HG03135 (cell line): ENCODE results near the gene COTL1.

Source experiments
- ATAC-seq: cut with Tn5 transposase; IDR thresholded peaks from one replicate; pipeline ENCODE4 v1.9.1; 2021; ENCODE audit warnings: mild to moderate bottlenecking, moderate library complexity; ENCODE audit not compliant: unreplicated experiment

The COTL1 gene

DNA sequence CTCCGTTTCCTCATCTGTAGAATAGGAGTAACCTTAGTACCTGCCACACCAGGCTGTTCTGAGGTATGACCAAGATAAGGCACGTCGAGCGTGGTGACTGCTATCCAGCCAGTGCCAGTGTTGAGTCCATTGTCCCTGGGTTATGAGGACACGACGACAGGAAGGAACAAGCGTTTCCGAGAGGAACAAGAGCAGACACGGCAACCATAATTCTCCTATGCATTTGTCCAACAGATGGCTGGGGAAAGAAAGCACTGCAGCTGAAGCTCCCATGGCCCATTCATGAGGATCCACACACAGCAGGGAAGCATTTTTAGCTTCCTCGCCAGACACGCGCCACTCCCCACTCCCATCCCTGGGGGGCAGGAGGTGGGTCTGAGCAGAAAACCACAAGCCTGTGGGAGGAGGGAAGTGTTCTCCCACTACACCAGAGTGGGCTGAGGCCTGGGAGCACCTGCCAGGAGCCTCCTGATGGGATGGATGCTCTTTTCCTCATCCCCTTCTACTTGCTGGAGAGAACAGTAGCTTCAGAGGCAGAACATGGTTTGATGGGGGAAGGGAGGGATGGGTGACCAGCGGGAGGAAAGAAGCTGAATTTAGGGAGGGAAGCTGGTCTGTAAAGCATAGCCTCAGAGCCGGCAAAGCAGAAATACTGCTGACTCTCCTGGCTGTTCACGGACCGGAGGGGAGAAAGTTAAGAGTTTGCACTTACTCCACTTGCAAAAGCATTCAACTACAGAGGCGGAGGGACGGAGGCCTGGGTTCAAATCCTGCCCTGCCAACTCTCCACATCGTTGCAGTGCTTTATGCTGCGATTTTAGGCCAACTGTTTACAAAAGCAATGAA, 2.7 kb downstream of the COTL1 start:
- ATAC-seq, result no peak

DNA sequence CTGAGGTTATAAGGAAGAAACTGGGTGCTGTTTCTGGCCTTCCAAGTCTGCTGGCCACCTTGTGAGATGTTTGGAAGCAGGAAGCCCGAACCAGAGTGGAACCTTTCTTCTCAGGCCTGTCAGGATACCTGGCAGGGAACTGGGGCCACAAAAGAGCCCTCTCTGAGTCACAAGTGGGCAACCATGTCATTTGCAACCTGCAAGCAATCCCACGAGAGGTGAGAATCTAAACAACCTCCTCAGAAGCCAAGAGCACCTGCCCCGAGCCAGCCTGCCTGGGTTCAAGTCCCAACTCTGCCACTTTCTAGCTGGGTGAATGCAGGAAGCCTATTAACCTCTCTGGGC, 3.3 kb downstream of the COTL1 start:
- ATAC-seq, result no peak

GRCh38 chr16:84614073-84614459, 3.8 kb downstream of the COTL1 start:
- ATAC-seq, result no peak

DNA sequence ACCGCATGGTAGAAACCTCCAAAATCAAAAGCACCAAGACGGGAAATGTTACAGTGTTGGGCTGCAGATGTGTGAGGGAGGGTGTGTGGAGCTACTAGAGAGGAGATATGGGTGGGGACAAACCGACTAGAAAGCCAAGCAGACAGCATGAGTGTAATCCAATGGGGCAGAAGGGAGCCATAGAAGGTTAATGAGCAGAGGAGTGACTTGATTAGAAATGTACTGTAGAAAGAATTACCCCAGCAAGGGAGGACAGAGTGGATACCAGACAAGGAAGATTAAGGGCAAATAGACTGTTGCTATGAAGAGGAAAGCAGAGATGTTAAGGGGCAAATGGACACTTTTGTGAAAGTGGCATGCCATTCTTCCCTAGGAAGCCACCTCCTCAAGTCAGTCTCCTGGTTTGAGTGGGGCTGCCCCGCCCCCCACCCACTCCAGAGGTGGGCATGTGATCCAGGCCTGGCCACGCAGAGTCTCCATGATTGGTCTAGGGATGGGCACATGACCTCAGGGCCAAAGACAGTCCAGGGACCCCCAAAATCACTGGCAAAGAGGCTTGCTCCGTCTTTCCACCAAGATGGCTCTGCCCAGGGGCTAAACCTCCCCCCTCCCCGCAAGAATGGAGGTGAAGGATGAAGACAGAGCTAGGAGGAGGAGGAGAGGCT, 4.3 kb downstream of the COTL1 start:
- no peak for ATAC-seq

DNA sequence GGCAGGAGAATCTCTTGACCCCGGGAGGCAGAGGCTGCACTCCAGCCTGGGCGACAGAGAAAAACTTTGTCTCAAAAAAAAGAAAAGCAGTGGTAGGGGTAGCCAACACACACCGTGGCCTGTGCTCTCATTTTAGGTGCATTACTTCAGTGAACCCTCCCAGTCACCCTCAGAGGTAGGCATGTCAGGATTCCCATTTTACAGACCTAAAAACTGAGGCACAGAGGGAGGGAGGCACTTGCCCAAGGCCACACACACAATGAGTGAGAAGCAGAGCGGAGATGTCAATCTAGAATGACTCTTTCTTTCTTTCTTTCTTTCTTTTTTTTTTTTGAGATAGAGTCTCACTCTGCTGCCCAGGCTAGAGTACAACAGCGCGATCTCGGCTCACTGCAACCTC, 5.2 kb downstream of the COTL1 start:
- ATAC-seq, result no peak

DNA sequence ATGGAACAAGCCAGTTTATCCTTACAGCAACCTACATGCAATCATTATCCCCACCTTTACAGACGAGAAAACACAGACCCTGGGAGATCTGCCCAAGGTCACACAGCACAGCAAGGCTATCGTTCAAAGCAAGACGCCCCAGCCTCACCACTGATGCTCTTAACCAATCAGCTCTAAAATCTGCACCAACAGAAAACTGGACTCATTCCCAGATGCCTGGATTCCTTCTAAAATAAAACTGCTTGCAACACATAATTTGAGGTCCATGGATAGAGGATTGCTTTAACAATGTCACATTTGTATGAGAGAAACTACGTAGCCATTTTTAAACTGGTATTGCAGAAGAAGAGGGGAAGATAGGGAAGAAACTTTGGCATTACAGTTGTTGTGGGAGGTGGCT, 6.8 kb downstream of the COTL1 start:
- ATAC-seq, result no peak

DNA sequence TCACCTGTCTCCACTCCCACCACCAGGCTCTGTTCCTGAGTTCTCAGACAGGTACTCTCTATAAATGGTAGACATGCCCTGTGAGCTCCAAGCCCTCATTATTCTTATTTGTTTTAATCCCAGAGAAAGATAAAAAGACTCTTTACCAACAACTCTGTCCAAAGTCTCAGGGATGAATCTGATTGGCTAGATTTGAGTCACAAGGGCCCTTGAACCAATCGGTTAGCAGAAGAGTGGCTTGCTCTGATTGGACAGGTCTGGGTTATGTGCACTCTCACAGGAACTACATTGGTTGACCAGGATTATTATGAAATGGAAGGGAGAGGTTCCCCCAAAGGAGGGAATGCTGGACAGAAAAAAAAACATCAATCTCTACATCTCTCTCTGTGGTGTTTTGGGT, 7.5 kb downstream of the COTL1 start:
- ATAC-seq, result no peak

GRCh38 chr16:84609563-84610177, 8.2 kb downstream of the COTL1 start:
- ATAC-seq, result no peak

DNA sequence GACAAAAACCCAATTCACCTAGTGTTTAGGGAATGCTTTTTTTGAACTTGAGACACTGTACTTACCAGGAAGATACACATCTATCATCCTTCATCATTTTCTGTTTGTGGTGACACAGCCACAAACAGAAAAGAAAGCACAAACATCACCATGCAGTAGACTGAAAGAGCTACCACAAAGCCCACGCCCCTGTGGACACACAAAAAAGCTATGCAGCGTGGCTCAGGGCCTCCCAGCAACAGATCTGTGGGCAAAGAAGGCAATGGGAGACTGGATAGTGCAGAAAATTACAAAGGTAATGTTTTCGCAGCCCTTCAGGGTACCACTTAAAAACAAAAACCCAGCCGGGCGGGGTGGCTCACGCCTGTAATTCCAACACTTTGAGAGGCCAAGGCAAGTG, 9.6 kb downstream of the COTL1 start:
- no peak for ATAC-seq

DNA sequence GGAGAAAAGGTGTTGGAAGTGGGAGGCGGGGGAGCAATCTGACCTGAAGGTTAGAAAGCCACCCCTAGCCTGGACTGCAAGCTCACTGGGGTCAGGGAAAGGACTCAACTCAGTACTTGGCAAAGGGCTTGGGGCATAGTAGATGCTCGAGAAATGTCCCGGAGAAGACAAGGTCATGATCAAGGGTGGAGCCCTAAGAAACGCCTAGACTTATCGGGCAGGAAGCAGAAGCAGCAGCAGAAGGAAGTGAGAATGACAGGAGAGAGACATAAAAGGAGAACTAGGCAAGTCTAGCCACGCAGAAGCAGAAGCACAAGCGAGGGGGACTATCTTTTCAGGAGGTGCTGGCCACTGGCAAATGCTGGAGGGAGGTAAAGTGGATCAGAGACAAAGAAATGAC, 10.2 kb downstream of the COTL1 start:
- no peak for ATAC-seq

DNA sequence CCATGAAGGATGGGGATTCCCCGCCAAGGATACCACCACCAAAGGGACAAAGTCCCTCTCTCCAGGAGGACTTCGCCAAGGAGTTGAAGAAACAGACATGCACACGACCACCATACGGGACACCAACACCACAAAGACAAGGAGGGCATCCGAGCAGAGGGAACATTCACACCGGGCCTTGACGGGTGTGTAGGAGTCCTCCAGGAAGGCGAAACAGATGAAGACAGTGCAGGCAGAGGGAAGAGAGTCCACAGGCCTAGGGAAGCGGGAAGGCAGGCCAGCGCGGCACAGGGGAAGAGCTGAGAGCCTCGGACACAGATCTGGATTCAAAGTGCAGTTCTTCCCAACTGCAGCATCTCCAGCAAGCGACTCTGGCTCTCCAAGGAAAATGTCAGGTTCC, 10.8 kb downstream of the COTL1 start:
- no peak for ATAC-seq

DNA sequence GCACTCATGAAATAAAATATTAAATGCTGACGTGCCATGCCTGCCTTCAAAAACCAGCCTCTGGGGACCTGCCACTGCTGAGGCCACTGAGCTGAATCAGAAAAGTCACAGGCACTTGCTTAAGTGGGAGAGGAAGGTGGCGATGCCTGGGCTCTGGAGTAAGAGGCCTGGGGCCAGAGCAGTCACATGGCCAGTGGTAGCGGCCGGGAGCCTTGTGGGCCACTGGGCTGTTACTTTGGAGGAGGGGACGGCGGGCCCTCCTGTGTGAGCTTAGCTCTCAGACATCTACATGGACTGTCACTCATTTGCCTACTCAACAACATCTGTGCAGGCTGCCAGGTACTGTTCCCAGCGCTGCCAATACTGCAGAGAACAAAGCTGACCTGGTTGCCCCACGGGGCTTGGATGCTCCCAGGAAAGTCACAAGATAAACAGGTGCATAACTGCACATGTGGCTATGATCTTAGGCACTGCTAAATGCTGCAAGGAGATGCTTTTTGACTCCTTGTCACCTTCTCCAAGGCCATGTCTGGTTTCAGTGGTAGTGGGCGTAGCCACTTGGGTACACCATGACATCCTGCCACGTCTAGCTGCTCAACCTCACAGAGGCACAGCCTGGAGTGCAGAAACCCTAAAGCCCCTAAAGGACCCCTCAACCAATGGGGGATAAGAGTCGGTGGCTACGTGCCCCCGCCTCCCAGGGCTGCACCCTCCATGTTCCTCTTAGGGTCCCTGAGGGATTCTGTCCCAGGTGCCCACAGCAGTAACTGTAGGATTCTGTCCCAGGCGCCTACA, 11.6 kb downstream of the COTL1 start:
- ATAC-seq, result no peak

DNA sequence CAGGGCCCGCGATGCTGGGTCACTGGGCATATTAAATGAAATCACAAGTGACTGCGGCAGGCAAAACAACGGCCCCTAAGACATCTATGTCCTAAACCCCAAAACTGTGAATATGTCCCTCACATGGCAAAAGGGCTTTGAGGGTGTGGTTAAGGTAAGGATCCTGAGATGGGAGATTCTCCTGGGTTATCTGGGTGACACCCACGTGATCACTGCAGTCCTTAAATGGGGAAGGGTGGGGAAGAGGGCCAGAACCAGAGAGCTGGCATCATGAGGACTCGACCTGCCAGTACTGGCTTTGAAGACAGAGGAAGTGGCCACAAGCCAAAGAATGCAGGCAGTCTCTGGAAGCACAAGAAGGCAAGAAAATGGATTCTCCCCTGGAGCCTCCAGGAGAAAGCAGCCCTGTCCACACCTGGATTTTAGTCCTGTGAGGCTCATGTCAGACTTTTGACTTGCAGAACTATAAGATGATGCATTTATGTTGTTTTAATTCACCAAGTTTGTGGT, 12.5 kb downstream of the COTL1 start:
- no peak for ATAC-seq

DNA sequence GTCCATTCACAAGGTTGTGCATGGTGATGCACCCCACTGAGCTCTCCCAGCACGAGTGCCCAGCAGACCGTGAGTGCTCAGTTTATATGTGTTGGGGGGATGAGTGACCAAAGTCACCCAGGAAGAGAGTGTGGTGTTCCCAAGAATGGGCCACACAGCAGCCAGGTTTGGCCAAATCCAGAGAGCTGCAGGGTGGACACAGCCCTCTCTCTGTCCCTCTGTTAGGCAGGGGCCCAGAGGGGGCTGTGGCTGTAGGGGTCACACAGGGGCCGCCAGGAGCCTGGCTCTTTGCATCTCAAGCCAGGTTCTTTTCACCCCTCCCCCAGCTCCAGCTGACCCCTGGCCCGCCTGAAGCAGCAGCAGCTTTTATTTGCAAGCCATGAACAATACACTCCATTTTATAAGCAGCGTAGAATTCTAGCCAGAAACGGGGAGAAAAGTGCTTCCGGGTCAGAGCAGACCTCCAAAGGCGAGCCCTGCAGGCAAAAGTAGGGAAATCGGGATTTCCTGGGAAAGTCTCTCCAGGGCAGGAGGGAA, 13.3 kb downstream of the COTL1 start:
- no peak for ATAC-seq

- ATAC-seq, result no peak
Measured at GRCh38 chr16:84603940-84604339, 13.9 kb downstream of the COTL1 start.

- no peak for ATAC-seq
Measured at GRCh38 chr16:84603140-84603816, 14.6 kb downstream of the COTL1 start.

DNA sequence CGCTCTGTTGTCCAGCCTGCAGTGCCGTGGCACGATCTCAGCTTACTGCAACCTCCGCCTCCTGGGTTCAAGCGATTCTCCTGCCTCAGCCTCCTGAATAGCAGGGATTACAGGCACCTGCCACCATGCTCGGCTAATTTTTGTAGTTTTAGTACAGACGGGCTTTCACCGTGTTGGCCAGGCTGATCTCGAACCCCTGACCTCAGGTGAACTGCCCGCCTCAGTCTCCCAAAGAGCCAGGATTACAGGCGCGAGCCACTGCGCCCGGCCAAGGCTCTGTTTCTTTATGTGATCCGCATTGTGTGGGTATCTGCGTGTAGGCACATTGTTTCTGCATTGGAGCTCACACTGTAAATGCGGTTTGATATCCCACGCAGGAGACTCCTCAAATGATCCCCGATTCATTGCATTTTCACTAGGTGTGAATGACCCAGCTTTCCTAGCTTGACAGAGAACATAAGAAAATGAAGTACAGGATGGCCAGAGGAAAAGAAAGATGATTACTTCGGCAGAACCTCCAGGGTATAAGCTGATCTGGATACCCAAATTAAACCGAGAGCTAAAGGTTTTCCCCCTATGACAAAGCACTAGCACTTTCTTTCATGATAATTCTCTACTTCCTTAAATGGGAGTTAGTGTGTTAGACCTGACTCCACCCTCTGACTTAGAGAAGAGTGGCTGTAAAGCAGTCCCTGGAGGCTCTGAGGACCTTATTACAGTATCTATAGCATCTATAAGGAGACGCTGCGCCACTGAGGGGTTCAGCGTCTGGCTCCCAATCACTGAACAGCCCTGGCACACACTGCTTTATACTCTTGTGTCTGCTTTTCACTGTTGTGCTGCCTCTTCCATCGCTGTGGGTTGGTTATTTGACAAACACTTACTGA, 17.3 kb downstream of the COTL1 start:
- peak; percentile 62 for ATAC-seq

GRCh38 chr16:84599521-84600202, 18.2 kb downstream of the COTL1 start:
- ATAC-seq, result no peak

DNA sequence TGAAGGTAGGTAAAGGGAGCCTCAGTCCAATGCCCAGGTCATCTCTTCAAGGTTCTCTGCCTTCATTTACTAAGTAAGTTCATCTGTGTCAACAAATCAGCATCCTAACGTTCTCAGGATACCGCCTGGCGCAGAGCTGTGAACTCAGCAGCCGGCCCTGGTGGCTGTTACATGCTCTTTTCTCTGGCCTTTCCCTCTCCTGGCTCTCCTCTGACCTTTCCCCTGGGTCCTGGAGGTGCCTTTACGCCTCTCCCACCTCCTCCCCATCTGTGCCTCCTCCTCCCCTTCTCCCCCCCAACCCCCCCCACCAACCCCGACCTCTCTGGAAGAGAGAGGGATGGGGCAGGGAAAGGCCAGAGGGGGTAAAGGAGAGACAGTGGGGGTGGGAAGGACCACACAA, 19.5 kb downstream of the COTL1 start:
- ATAC-seq, result no peak
